Ishikawa (cell line): ENCODE results near the gene DNAJC2.

Experiments
- CEBPB ChIP-seq: IDR thresholded peaks from 2 replicates; pipeline ENCODE4 v1.6.1; 2012
- CREB1 ChIP-seq: IDR thresholded peaks from 2 replicates; pipeline ENCODE4 v1.6.1; 2012; ENCODE audit warnings: low read depth
- EGR1 ChIP-seq: IDR thresholded peaks from 2 replicates; pipeline ENCODE4 v1.6.1; 2012
- EP300 ChIP-seq: IDR thresholded peaks from 2 replicates; pipeline ENCODE4 v1.6.1; 2012; ENCODE audit warnings: borderline replicate concordance
- FOXM1 ChIP-seq: IDR thresholded peaks from 2 replicates; pipeline ENCODE4 v1.6.1; 2012; ENCODE audit warnings: low read depth, borderline replicate concordance
- NFIC ChIP-seq: IDR thresholded peaks from 2 replicates; pipeline ENCODE4 v1.6.1; 2012
- RAD21 ChIP-seq: IDR thresholded peaks from 2 replicates; pipeline ENCODE4 v1.6.1; 2012; ENCODE audit warnings: low read depth
- TAF1 ChIP-seq: IDR thresholded peaks from 2 replicates; pipeline ENCODE4 v1.6.1; 2012; ENCODE audit warnings: low read depth, mild to moderate bottlenecking
- TCF12 ChIP-seq: IDR thresholded peaks from 2 replicates; pipeline ENCODE4 v1.6.1; 2012; ENCODE audit warnings: low read depth
- TEAD4 ChIP-seq: IDR thresholded peaks from 2 replicates; pipeline ENCODE4 v1.6.1; 2012
- YY1 ChIP-seq: IDR thresholded peaks from 2 replicates; pipeline ENCODE4 v1.6.1; 2012; ENCODE audit warnings: low read depth
- ZBTB7A ChIP-seq: IDR thresholded peaks from 2 replicates; pipeline ENCODE4 v1.6.1; 2012; ENCODE audit warnings: low read depth
- TF ChIP-seq, protein P1 (sequence below): IDR thresholded peaks from 2 replicates; pipeline ENCODE4 v1.6.1; 2012
- TF ChIP-seq, protein P2 (sequence below): IDR thresholded peaks from 2 replicates; pipeline ENCODE4 v1.6.1; 2012
- TF ChIP-seq, protein P3 (sequence below): IDR thresholded peaks from 2 replicates; pipeline ENCODE4 v1.6.1; 2012; ENCODE audit warnings: low read depth, mild to moderate bottlenecking

Gene DNAJC2

DNA sequence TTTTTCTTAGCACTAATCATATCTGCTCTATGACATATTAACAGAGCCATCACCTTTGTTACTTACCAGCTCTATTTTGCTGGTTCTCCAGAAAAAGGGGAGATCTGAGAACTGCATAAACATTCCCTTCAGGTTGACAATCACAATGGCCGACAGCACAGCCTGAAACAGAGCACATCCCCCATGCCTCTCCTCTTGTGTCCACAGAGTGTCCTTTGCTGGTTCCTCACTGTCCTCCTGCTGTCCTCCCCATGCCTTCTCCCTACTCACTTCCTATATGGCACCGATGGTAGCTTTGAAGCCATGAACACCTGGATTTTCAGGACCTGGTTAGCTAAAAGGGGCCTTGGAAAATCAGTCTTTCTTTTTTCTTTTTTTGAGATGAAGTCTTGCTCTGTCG, 44.7 kb upstream of the DNAJC2 start:
- no peak for TF ChIP-seq EGR1
- TF ChIP-seq CREB1, result no peak
- no peak for TF ChIP-seq YY1
- TF ChIP-seq FOXM1, result no peak
- TF ChIP-seq, protein P1, sequence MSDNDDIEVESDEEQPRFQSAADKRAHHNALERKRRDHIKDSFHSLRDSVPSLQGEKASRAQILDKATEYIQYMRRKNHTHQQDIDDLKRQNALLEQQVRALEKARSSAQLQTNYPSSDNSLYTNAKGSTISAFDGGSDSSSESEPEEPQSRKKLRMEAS, result no peak
- no peak for TF ChIP-seq RAD21
- TF ChIP-seq EP300, result no peak
- TF ChIP-seq CEBPB, result no peak
- TF ChIP-seq, protein P2, sequence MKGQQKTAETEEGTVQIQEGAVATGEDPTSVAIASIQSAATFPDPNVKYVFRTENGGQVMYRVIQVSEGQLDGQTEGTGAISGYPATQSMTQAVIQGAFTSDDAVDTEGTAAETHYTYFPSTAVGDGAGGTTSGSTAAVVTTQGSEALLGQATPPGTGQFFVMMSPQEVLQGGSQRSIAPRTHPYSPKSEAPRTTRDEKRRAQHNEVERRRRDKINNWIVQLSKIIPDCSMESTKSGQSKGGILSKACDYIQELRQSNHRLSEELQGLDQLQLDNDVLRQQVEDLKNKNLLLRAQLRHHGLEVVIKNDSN, result no peak
- TF ChIP-seq TEAD4, result no peak
- no peak for TF ChIP-seq TAF1
- TF ChIP-seq, protein P3, sequence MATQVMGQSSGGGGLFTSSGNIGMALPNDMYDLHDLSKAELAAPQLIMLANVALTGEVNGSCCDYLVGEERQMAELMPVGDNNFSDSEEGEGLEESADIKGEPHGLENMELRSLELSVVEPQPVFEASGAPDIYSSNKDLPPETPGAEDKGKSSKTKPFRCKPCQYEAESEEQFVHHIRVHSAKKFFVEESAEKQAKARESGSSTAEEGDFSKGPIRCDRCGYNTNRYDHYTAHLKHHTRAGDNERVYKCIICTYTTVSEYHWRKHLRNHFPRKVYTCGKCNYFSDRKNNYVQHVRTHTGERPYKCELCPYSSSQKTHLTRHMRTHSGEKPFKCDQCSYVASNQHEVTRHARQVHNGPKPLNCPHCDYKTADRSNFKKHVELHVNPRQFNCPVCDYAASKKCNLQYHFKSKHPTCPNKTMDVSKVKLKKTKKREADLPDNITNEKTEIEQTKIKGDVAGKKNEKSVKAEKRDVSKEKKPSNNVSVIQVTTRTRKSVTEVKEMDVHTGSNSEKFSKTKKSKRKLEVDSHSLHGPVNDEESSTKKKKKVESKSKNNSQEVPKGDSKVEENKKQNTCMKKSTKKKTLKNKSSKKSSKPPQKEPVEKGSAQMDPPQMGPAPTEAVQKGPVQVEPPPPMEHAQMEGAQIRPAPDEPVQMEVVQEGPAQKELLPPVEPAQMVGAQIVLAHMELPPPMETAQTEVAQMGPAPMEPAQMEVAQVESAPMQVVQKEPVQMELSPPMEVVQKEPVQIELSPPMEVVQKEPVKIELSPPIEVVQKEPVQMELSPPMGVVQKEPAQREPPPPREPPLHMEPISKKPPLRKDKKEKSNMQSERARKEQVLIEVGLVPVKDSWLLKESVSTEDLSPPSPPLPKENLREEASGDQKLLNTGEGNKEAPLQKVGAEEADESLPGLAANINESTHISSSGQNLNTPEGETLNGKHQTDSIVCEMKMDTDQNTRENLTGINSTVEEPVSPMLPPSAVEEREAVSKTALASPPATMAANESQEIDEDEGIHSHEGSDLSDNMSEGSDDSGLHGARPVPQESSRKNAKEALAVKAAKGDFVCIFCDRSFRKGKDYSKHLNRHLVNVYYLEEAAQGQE, result no peak

DNA sequence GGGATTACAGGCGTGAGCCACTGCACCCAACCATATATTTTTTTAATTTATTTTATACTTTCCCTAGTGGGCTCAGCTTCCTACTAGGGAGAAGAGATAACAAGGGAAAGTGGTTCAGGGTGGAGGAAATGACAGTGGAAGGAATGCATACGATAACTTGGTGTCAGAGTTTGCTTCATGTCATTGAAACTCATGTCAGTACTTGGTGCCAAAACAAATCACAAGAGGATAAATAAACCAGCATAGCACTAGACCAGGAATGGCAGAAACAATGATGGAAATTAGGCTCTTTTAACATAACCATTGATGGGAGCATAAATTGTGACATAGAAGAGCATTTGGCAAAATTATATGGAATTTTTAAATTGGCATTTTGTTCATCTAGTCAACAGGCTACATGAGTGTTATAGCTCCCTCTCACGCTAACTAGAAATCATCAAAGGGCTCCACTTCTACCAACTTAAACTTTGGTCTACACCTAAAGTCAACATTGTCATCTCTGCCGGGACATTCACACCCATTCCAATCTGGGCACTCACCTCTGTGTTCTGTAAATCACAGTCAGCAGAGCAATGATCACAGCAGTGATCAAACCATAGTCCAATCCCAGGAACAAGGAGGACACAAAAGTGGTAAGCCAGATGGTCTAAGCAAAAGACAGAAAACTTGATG, 44.0 kb upstream of the DNAJC2 start:
- TF ChIP-seq CREB1 (no peak), TEAD4 (no peak), EGR1 (no peak), RAD21 (no peak), CEBPB (no peak), YY1 (no peak), ZBTB7A (no peak), EP300 (no peak), NFIC (no peak)
- TF ChIP-seq, protein P1, result no peak
- TF ChIP-seq, protein P2, result no peak

DNA sequence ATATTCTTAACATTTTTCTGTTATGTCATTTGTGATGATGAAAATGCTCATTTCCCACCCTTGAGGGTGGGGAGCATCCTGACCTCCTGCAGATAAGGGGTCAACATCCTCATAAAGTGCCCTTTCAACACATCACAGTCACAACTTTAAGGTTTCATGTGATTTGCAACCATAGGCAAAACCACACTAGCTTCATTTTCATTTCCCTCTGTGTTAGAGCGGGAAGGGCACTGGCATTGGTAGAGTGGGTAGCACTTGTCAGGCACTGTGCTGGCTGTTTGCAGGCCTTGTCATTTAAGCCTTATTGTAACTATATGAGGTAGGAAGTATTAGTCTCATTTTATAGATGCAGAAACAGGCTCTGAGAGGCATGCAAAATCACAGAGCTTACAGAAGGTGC, 42.7 kb upstream of the DNAJC2 start:
- no peak for TF ChIP-seq ZBTB7A
- TF ChIP-seq, protein P3, result no peak
- TF ChIP-seq FOXM1, result no peak
- no peak for TF ChIP-seq EP300
- TF ChIP-seq, protein P2, result no peak
- TF ChIP-seq TEAD4, result no peak
- TF ChIP-seq TAF1, result no peak

DNA sequence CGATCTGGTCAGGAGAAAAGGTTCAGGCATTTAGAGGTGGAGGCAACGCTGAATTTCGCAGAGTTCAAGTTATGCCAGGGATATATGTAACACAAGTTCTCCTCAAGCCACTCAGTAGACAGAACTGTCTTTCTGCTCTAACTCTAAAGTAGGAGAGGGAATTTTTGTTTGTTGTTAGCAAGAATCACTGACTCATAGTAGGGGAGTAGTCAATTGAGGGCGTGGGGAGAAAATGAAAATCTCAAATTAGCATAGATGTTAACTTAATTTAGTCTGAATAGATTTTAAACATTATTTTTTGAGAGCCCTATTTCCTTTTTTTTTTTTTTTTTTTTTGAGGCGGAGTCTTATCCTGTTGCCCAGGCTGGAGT, 37.5 kb upstream of the DNAJC2 start:
- no peak for TF ChIP-seq TEAD4
- no peak for TF ChIP-seq YY1
- TF ChIP-seq, protein P2, result no peak
- no peak for TF ChIP-seq RAD21
- TF ChIP-seq NFIC, result no peak
- no peak for TF ChIP-seq FOXM1
- no peak for TF ChIP-seq CREB1
- no peak for TF ChIP-seq EGR1
- no peak for TF ChIP-seq CEBPB
- no peak for TF ChIP-seq TCF12
- TF ChIP-seq, protein P1, result no peak
- no peak for TF ChIP-seq TAF1

DNA sequence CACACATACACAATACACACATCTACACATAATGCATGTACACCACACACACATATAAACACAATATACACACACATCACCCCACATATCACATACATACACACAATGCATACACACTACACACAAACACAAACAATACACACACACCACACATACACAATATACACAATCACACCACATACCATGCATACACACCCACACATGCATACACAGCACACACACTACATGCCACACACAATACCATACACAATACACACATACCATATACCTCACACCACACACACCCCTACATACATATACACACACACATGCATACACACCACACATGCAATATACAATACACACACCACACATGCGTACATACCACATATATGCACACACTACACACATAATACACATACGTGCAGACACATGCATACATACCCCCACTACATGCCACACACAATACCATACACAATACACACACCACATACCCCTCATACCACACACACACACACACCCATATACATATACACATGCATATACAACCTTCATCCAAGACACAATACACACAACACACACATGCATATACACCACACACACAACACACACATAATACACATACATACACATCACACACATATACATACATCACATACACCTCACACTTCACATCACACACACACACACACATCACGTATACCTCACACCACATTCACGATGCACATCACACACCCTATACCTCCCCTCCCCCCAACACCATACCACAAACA, 36.9 kb upstream of the DNAJC2 start:
- TF ChIP-seq TEAD4, result no peak
